MG63 (cell line): Measurements from ENCODE around the gene SPACA7. TPM values are rescaled to one million over a fixed set of nuclear protein-coding genes. Genes with fewer than 3 reads are reported as not detected.

Experiments used
- DNase-seq: peaks from one replicate; pipeline ENCODE4 v3.0.0-alpha.2; 2020
- H3K27me3 ChIP-seq: fragments of 250-450 bp; sonication (Bioruptor Pico); 2 replicates; pipeline ENCODE4 v1.5.1; 2020; ENCODE audit warnings: mild to moderate bottlenecking, moderate library complexity
- H3K36me3 ChIP-seq: fragments of 250-450 bp; sonication (Bioruptor Pico); 2 replicates; pipeline ENCODE4 v1.5.1; 2020; ENCODE audit warnings: mild to moderate bottlenecking, moderate library complexity
- H3K4me3 ChIP-seq: fragments of 250-450 bp; sonication (Bioruptor Pico); 2 replicates; pipeline ENCODE4 v1.5.1; 2020; ENCODE audit warnings: mild to moderate bottlenecking, moderate library complexity
- H3K9me3 ChIP-seq: fragments of 250-450 bp; sonication (Bioruptor Pico); 2 replicates; pipeline ENCODE4 v1.5.1; 2020; ENCODE audit warnings: mild to moderate bottlenecking, moderate library complexity
- total RNA-seq: library from RNA; depleted of rRNA; stranded (reverse); fragments of >200 nt; shearing (Covaris generic); gene quantifications from 2 replicates; pipeline ENCODE4 v1.2.3, GENCODE V29; 2014; ENCODE audit warnings: low replicate concordance; rRNA removed

SPACA7 gene, protein sequence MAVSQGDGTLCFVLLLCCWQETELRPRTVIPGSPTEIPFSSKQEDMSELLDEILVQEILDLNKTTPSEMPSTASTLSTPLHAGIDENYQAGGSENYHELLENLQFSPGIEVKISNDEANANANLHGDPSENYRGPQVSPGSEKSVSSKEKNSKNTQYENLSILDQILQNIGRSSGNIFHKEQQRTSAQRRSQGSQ
- total RNA-seq = not detected in 2 replicates

DNA sequence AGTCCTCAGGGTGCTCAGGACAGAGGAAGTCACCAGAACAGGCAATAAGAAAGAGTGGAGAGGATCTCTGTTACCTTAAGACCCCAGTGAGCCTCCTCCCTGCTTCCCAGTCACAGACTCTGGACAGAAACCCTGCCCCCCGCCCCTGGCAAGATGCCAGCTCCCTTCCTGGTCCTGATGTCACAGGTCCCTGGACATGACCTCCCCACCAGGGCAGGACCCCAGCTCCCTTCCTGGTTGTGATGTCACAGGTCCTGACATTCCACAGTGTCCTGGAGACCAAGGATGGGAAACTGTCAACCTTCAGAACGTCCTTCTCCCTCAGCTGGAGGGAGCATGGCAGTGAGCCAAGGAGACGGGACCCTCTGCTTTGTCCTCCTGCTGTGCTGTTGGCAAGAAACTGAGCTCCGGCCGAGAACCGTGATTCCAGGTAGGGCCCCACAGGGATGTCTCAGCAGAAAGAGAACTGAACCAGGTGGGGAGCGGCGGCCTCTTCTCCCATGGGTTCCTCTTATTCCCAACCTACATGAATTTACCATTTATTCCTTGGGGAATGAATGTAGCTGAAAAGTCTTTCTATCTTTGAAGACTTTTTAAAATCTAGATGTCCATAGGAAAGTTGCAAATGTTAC is at the start of gene SPACA7:
Gene SPACA7, plus strand, starts transcription at position 306 of the 632 bp plus-strand sequence. Its CDS starts 31 bp downstream, at position 337.
- Histone ChIP-seq H3K27me3 (no peaks in the 10 kb centered on the region), H3K9me3 (no peaks in the 10 kb centered on the region), H3K4me3 (no peak within 1 kb of the TSS), H3K36me3 (no peaks in the 10 kb centered on the region)
- no peak for DNase-seq

DNA sequence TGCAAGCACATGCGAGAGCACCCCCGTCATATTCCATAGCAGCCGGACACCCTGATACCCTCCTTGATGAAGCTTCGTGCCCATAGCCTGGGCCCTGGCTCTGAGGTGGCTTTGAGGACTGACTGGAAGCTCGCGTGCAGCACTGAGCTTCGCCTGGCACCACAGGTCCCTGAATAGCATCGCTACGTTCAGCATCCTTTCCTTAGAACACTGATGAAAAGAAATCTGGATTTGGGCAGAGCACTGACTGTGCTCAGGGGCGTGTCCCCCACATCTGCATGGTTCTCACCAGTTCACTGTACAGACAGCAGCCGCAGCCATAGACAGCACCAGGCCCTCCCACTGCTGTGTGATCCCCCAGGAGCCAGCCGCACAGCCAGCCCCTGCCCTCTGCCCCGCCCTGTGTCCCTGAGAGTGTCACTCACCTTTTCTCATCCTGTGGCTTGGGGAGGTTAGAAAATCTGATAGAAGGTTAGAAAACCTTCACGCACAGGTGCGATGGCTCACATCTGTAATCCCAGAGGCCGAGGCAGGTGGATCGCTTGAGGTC is 49.3 kb upstream of the SPACA7 start:
- peaks cover 25% of the 10 kb centered on the region for H3K27me3 ChIP-seq
- no peaks in the 10 kb centered on the region for H3K9me3 ChIP-seq
- no peak for DNase-seq
- H3K4me3 ChIP-seq = no peak overlapping the region
- no peaks in the 10 kb centered on the region for H3K36me3 ChIP-seq

DNA sequence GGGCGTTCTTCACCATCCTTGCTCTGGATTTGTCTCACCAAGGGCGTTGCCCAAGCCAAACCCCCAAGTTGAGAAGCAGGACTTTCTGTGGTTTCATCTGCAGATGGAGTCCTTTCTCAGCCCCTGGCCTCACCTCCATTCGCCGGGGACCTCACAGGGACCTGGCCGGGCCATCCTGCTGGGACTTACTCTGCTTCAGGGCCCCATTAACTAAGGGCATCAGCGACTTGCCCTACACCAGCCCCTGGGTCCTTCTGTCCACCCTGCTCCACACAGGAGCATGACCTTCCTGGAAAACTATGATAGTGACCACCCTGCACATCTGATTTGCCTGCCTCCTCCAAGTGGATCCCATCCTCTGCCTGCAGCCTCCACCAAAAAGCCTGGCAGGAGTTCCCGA is 47.2 kb upstream of the SPACA7 start:
- no peak for DNase-seq
- peaks cover 24% of the 10 kb centered on the region for H3K27me3 ChIP-seq
- H3K36me3 ChIP-seq = no peaks in the 10 kb centered on the region
- H3K4me3 ChIP-seq = no peak overlapping the region
- H3K9me3 ChIP-seq = no peaks in the 10 kb centered on the region

DNA sequence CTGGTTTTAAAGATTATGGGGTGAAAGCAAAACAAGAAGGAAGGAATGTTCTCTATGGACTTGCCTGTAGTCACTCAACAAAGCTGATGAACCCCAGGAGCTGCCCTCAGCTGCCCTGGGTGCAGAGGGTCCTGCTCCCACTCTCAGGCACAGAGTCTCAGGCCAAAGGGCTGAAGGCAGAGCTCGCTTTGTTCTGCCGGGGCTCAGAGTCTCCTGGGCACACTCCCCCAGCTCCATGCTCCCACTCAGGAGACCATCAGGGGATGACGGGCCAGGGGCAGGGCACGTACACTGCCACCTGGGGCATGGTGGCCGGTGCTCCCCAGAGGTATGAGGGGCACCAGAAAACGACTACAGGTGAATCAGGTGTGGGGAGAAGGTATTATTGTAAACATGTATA is 46.8 kb upstream of the SPACA7 start:
- no peaks in the 10 kb centered on the region for H3K36me3 ChIP-seq
- peaks cover 24% of the 10 kb centered on the region for H3K27me3 ChIP-seq
- H3K4me3 ChIP-seq = no peak overlapping the region
- DNase-seq = no peak
- H3K9me3 ChIP-seq = no peaks in the 10 kb centered on the region

DNA sequence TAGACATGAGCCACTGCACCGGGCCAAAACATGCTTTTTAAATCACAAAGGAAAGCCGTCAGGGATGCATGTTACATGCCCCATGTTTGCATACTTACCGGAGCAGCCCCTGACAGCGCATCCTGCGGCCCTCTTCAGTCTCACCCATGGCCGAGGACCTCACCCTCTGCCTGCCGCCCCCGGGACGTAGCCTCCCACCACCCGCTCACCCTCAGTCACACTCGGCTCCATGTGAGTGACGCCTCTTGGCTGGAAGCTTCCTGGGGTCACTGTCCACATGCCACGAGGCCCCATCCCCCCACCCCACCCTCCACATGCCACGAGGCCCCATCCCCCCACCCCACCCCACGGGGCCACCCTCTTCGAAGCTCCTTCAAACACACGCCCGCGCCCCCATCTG is 46.1 kb upstream of the SPACA7 start:
- H3K9me3 ChIP-seq = no peaks in the 10 kb centered on the region
- no peak overlapping the region for H3K4me3 ChIP-seq
- H3K36me3 ChIP-seq = no peaks in the 10 kb centered on the region
- DNase-seq = no peak
- H3K27me3 ChIP-seq = peaks cover 18% of the 10 kb centered on the region

DNA sequence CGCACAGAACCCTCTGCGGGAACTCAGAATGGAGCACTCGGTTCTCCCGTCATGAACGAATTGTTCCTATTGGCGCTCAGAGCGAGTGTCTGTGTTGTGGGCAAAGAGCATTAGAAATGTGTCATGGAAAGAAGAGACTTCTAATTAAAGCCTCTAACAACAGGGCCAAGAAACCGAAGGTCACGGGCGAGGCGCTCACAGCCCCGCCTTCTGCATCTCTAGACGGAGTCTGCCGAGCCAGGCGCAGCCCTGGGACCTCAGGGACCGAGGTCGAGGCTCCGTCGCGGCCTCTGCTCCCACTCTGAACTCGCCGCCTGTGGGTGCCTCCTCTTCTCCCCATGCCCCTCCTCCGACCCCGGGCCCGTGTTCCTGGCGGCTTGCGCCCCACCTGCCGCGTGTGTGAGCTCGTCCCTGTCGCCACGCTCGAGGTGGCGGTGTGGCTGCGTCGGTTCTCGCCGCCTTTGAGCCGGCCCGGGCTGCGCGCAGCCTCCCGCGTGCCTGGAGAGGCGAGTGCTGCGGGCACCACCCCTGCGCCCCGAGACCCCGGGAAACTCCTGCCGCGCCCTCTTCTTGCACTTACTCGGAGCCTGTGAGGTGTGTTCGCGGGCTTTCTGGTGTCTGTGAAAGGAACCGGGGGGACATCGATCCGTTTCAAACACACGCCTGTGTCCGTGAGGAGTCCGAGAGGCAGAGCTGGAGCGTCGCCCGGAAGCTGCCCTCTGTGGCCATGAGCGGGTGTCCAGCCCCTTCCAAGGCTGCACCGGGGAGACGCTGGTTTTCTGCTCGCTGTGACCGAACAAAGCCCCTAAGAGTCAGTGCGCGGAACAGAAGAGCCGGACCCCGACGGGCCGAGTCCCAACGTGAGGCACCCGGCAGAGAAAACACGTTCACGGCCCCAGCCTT is 45.4 kb upstream of the SPACA7 start:
- Histone ChIP-seq H3K36me3 (no peaks in the 10 kb centered on the region), H3K4me3 (no peak overlapping the region), H3K9me3 (no peaks in the 10 kb centered on the region), H3K27me3 (peaks cover 18% of the 10 kb centered on the region)
- no peak for DNase-seq

DNA sequence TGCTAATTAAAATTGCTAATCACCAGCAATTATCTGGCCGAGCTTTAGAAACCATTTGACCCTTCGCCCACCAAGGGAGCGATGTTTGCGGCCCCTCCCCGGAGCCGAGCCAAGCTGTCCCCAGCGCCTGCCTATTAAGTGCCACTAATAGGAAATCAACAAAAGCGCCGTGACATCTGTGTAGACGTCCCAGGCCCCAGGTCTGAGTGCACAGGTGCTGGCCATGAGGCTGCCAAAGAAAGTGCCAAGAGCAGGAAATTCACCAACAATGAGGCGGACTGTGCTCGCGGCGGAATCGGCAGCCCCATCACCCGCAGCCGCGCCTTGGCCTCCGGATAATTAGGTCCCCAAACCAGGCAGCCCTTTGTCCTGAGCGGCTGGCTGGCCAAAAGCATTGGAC is 44.5 kb upstream of the SPACA7 start:
- Histone ChIP-seq H3K27me3 (peaks cover 18% of the 10 kb centered on the region), H3K36me3 (no peaks in the 10 kb centered on the region), H3K9me3 (no peaks in the 10 kb centered on the region), H3K4me3 (no peak overlapping the region)
- DNase-seq = no peak

DNA sequence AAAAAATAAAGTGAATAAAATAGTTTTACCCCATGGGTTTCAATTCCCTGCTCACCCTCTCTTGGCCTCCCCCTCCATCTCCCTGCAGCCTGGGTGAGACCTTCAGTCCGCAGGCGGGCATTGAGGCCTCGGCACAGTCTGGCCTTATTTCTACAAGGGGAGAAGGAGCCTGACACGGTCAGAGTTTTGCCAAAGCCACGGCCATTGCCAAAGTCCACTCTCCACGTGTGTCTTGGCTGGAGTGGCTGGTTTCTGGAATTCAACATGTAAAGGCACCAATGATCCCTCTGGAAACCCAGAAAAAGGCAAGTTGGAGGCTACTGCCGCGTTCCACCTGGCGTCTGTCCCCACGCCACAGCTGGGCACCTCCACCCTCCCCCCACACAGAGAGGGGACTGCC is 43.4 kb upstream of the SPACA7 start:
- H3K4me3 ChIP-seq = no peak overlapping the region
- H3K9me3 ChIP-seq = no peaks in the 10 kb centered on the region
- peaks cover 18% of the 10 kb centered on the region for H3K27me3 ChIP-seq
- H3K36me3 ChIP-seq = no peaks in the 10 kb centered on the region
- DNase-seq = no peak

DNA sequence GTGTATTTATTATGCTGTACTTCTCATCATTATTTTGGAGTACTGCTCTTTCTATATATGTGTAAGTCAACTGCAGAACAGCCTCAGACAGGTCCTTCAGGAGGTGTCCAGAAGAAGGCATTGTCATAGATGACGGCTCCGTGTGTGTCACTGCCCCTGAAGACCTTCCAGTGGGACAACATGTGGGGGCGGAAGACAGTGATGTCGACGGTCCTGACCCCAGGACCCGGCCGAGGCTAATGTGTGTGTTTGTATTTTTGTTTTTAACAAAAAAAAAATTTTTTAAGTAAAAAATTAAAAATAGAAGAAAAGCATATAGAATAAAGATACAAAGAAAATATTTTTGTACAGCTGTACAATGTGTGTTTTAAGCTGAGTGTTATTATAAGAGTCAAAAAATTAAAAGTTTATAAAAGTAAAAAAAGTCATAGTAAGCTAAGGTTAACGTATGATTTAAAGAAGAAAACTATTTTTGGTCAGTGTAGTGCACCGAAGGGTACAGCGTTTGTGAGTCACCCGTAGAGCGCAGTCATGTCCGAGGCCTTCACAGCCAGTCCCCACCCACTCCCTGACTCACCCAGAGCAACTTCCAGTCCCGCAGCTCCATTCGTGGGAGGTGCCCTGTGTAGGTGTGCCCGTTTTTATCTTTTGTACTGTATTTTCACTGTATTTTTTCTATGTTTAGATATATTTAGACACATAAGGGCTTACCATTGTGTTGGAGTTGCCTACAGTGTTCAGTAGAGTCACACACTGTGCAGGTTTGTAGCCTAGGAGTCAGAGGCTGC is 42.2 kb upstream of the SPACA7 start:
- Histone ChIP-seq H3K27me3 (peaks cover 18% of the 10 kb centered on the region), H3K9me3 (no peaks in the 10 kb centered on the region)
- peak; percentile 18 for DNase-seq

DNA sequence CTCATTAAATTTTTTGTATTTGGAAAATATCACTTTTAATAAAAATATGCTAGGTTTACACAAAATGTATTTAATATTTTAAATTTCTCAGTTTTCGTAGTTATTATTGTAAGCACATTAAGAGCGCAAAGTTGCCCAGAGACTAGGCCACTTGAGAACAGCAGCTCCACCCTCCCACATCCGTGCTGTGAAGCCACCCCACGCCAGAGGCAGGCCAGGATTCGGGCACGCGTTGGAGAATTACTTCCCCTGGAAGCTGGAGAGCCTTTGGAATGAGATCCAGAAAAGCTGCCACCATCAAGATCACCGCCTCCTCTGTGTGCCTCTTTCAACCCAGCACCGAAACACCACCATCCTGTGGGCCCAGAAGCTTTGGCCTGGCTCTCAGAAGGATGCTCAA is 41.0 kb upstream of the SPACA7 start:
- Histone ChIP-seq H3K9me3 (no peaks in the 10 kb centered on the region), H3K27me3 (peaks cover 16% of the 10 kb centered on the region), H3K4me3 (no peak overlapping the region), H3K36me3 (no peaks in the 10 kb centered on the region)
- no peak for DNase-seq

More for the DNA sequence above, 42.2 kb upstream of the SPACA7 start:
- no peak overlapping the region for H3K4me3 ChIP-seq
- H3K36me3 ChIP-seq = no peaks in the 10 kb centered on the region

DNA sequence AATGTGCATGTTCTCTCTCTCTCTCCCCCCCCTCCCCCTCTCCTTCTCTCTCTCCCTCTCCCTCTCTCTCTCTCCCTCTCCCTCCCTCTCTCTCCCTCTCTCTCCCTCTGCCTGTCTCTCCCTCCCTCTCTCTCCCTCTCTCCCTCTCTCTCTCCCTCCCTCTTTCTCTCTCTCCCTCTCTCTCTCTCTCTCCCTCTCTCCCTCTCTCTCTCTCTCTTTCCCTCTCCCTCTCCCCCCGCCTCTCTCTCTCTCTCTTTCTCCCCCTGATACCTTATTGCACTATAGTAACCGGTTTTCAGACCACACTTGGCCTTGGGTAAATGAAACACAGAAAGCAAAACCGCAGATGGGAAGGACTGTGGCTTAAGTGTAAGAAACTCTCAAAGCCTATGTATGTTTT is 34.7 kb upstream of the SPACA7 start:
- DNase-seq = no peak
- Histone ChIP-seq H3K4me3 (no peak overlapping the region), H3K36me3 (no peaks in the 10 kb centered on the region), H3K9me3 (no peaks in the 10 kb centered on the region), H3K27me3 (peaks cover 3% of the 10 kb centered on the region; the same call in 1 of the 2 replicates)

DNA sequence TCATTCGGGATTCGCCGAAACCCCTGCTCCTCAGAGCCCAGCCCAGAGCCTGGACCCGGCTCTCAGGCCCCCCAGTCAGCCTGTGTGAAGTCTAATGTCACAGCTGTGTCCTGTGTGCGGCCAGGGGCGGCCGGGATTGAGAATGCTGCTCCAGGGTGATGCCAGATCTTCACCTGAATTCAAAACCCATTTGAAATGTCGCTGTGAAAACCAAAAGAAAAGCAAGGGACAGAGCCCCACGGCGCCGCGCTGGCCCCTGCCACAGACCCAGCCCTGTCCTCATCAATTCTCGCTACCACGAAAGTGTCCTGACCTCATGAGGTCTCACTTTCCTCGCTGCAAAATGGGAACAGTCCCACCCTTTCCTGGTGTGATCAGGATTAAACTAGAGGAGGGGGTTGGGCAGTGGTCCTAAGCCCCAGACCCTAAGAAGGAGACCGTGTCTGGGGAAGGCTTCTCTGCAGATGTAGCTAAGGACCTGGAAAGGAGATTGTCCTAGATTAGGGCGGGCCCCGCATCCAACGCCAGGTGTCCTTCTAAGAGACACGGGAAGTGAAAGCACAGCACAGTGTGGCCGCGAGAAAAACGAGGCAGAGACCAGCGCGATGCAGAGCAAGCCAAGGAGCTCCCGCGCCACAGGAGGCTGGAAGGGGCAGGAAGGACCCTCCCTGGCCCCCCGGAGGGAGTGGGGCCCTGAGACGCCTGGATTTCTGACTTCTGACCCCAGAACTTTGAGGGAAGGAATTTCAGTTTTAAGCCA is 34.0 kb upstream of the SPACA7 start:
- DNase-seq = no peak
- Histone ChIP-seq H3K4me3 (no peak overlapping the region), H3K9me3 (no peaks in the 10 kb centered on the region), H3K27me3 (peaks cover 3% of the 10 kb centered on the region; the same call in 1 of the 2 replicates), H3K36me3 (no peaks in the 10 kb centered on the region)

DNA sequence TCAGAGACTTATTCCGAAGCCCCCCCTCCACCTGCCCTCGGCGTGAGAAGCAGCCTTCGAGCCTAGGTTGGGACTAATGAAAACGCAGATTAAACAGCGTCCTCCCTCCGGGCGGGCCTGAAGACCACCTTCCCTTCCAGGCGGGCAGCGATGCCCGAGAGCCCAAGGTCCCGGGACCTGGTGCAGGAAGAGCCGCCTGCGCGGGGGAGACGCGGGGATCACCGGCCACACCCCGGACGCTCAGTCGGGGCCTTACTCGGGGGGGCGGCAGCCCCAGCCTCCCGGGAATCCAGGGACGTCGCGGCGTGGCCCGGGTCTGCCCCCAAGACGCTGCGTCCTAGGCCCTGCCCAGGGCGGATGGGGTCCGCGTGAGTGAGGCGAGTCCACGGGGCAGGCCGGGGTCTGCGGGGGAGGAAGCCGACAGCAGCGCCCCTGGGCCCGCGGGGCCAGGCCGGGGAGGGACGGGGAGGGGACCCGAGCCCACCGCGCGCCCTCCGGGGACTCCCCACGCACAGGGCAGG is 33.3 kb upstream of the SPACA7 start:
- Histone ChIP-seq H3K36me3 (no peaks in the 10 kb centered on the region), H3K4me3 (no peak overlapping the region), H3K27me3 (peaks cover 3% of the 10 kb centered on the region; the same call in 1 of the 2 replicates), H3K9me3 (no peaks in the 10 kb centered on the region)
- no peak for DNase-seq

DNA sequence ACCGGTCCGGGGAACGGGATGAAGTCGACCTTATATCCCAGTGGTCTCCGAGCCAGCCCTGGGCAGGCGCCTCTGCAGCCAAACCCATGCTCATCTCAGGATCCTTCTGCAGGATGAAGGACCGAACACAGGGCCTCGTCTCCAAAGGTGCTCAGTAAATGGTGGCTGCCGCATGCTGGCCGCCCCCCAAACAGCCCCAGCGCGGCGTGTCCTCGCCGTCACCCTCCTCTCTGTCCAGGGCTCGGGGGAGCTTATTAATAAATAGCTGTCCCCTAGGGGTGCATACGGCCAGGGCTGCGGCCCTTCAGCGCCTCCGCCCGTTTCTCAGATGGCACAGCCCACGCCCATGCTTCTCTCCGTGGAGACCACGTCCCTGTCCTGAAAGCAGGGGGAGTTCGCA is 32.6 kb upstream of the SPACA7 start:
- Histone ChIP-seq H3K4me3 (no peak overlapping the region), H3K9me3 (no peaks in the 10 kb centered on the region), H3K27me3 (peaks cover 3% of the 10 kb centered on the region; the same call in 1 of the 2 replicates), H3K36me3 (no peaks in the 10 kb centered on the region)
- DNase-seq = no peak

DNA sequence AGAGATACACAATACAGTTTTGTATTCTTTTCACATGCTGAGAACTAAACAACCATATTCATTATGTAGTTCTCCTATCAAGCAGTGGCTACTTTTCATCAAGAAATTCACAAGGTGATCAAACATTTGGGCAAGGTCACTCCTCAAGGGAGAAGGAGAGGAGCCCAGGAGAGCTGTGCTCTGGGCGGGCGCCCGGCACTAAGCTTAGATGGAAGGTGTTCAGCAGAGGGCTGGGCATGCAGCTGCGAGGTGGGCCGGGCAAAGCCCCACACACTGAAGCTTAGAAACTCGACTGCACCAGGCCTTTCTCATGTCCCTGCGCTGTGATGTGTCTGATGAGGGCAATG is 30.4 kb upstream of the SPACA7 start:
- Histone ChIP-seq H3K4me3 (no peak overlapping the region), H3K36me3 (no peaks in the 10 kb centered on the region), H3K9me3 (no peaks in the 10 kb centered on the region), H3K27me3 (peaks cover 3% of the 10 kb centered on the region; the same call in 1 of the 2 replicates)
- no peak for DNase-seq
